GM18508 (cell line): ENCODE data around the gene CYP2E1.
"Not testable (repeated sequence)": the region's sequence is repeated elsewhere in the genome, so short reads cannot be mapped to it uniquely, and the experiment has no call there.

ENCODE experiments used
- ATAC-seq: cut with Tn5 transposase; IDR thresholded peaks from one replicate; pipeline ENCODE4 v1.9.1; 2021; ENCODE audit warnings: moderate number of reproducible peaks; ENCODE audit not compliant: insufficient read depth, unreplicated experiment

CYP2E1 gene

GRCh38 chr10:133568287-133568614 lies 41.1 kb downstream of the CYP2E1 start:
- no peak for ATAC-seq

GRCh38 chr10:133568831-133569527 lies 41.8 kb downstream of the CYP2E1 start:
- ATAC-seq = not testable (repeated sequence)

DNA sequence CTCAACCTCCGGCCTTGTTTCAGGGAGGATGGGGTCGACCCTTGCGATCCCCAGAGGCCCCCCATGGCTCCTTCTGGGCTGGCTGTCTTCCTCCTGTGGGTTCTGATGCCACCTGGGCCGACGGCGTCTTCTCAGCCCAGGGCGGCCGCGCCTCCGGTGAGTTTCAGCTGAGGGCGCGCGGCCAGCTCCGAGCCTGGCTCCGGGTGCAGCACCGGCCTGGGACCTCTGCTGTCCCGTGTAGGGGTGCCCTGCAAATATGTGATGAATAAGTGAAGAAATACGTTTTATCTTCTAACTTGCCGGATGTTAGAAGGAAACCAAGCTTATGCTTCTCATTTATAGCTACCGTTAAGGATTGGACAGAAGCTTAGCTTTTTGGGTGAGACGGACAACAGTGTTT lies 42.6 kb downstream of the CYP2E1 start:
- ATAC-seq = not testable (repeated sequence)

DNA sequence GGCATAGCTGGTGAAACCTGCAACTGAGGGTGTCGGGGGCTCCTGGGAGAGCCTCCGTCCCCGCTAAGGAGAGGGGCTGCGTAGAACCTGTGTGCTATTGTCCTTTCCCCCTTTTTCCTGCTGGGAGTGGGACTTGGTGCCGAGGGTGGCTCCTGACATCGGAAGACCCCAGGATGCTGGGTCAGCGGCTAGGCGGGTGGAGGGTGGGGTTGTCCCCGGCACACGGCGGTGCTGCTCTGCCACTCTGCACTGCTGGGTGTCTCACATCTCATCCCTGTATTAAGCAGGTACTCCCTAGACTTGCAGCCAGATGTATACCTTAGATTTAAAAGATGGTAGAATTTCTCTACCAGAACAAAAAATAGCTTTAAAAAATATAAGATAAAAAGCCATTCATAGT lies 44.9 kb downstream of the CYP2E1 start:
- not testable (repeated sequence) for ATAC-seq

DNA sequence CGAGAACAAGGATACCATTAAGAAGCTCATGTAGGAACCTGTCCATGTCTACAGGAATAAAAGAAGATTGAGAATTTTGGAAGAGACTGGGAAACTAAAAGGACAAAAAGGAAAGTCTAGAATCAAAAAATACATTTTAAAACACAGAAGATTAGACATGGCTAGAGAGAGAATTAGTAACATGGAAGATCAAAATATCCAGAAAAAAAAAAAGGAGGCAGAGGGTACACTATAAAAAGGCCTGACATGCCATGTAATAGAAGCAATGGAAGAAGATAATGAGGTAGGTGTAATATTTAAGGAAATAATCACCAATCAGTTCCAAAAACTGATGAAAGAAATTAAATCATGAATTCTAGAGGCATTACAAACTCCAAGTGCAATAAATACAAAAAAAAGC lies 46.3 kb downstream of the CYP2E1 start:
- ATAC-seq = not testable (repeated sequence)

DNA sequence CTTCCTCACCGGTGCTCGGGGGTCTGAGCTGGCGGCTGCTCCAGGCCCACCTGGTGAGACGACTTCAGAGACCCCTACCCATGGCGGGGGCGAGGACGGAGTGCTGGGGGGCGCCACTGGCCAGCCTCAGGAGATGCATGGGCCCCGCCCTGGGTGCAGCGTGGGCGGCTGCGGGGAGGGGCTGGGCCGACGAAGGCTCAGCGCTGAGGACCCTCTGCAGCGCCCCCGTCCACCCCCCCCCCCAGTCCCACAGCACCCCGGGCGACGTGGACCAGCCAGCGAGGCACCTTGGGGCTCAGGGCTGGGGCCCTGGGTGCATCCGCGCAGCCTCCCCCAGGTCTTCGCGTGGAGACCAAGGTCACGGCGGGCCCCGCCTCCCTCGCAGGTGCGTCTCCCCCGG lies 49.9 kb downstream of the CYP2E1 start:
- not testable (repeated sequence) for ATAC-seq
